Caco-2 (cell line): ENCODE results near the gene TBX4. TPM values are rescaled to one million over a fixed set of nuclear protein-coding genes. Genes with fewer than 3 reads are reported as not detected.

Source experiments
- BruUV-seq: library from RNA; stranded (reverse); fragments of 400-500 nt; replicated peaks from 2 replicates; lab custom pipeline; 2021; lab: Mats Ljungman, UMichigan
- CTCF ChIA-PET: fragments of 300-600 bp; sonication (Branson Sonifier 250); formaldehyde crosslinking; loops from one replicate; lab custom pipeline; 2022; ENCODE audit warnings: antibody characterized with exemption; lab: Charles Lee
- POLR2A ChIA-PET: fragments of 300-600 bp; sonication (Branson Sonifier 250); formaldehyde crosslinking; loops from one replicate; lab custom pipeline; 2022; ENCODE audit warnings: antibody characterized with exemption; lab: Charles Lee
- DNase-seq, 2 experiments: peaks; one replicate each; pipeline versions ENCODE4 v3.0.0 to v3.0.0-alpha.2; 2020 to 2022
- H3K27me3 ChIP-seq: replicated peaks from 2 replicates; pipeline ENCODE4 v1.6.0; 2011; ENCODE audit warnings: low read length; ENCODE audit not compliant: control insufficient read depth, insufficient read depth
- H3K36me3 ChIP-seq: 2 replicates; pipeline ENCODE4 v1.5.1; 2011; ENCODE audit warnings: low read length; ENCODE audit not compliant: control insufficient read depth, insufficient read depth
- H3K4me1 ChIP-seq: fragments of 250-450 bp; sonication (Bioruptor Pico); 2 replicates; pipeline ENCODE4 v1.5.1; 2020; ENCODE audit warnings: mild to moderate bottlenecking
- H3K4me3 ChIP-seq: 2 replicates; pipeline ENCODE4 v1.5.1; 2011; ENCODE audit warnings: low read depth, mild to moderate bottlenecking, control low read depth, low read length
- H3K9me3 ChIP-seq: fragments of 250-450 bp; sonication (Bioruptor Pico); 2 replicates; pipeline ENCODE4 v1.5.1; 2020; ENCODE audit warnings: mild to moderate bottlenecking, moderate library complexity
- H3K27ac Mint-ChIP-seq: one replicate; pipeline ENCODE4 v1.8.0; 2022; ENCODE audit warnings: mixed read lengths; ENCODE audit not compliant: unreplicated experiment
- H3K27me3 Mint-ChIP-seq: one replicate; pipeline ENCODE4 v1.8.0; 2022; ENCODE audit warnings: mixed read lengths; ENCODE audit not compliant: insufficient read depth, unreplicated experiment
- H3K36me3 Mint-ChIP-seq: one replicate; pipeline ENCODE4 v1.8.0; 2022; ENCODE audit warnings: mild to moderate bottlenecking, mixed read lengths; ENCODE audit not compliant: insufficient read depth, unreplicated experiment
- H3K4me1 Mint-ChIP-seq: one replicate; pipeline ENCODE4 v1.8.0; 2022; ENCODE audit warnings: low read depth, mixed read lengths; ENCODE audit not compliant: unreplicated experiment
- H3K4me3 Mint-ChIP-seq: one replicate; pipeline ENCODE4 v1.8.0; 2022; ENCODE audit warnings: mild to moderate bottlenecking, moderate library complexity, mixed read lengths; ENCODE audit not compliant: unreplicated experiment
- H3K9me3 Mint-ChIP-seq: one replicate; pipeline ENCODE4 v1.8.0; 2022; ENCODE audit warnings: mixed read lengths; ENCODE audit not compliant: unreplicated experiment
- intact Hi-C: fragments of 100-400 bp; cut with micrococcal nuclease; formaldehyde crosslinking; loops from one replicate; pipeline ENCODE4 v1.10.0; 2022; ENCODE audit not compliant: unreplicated experiment
- total RNA-seq: library from RNA; stranded (reverse); gene quantifications from 2 replicates; pipeline ENCODE4 v1.2.3, GENCODE V29; 2022
- TF ChIP-seq, protein P1 (sequence below), 2 experiments: fragments of 200-600 bp in 1 of 2; IDR thresholded peaks; 1 replicate in 1 of 2; 2 replicates in 1 of 2; pipeline versions ENCODE4 v1.5.1 to v1.8.0; 2011 to 2022; ENCODE audit warnings: antibody characterized with exemption in 1 of 2, control low read depth in 1 of 2, inconsistent platforms in 1 of 2, low read depth in 1 of 2, low read length in 1 of 2, mild to moderate bottlenecking in 1 of 2, moderate library complexity in 1 of 2; ENCODE audit not compliant: insufficient read depth in 1 of 2, severe bottlenecking in 1 of 2, unreplicated experiment in 1 of 2

TBX4 gene
- total RNA-seq, 1 experiment from 2014 or later, result 2.5 TPM

GRCh38 chr17:61459142-61459809, 7.1 kb downstream of the TBX4 start:
- DNase-seq, result no peak
- TF ChIP-seq, protein P1, sequence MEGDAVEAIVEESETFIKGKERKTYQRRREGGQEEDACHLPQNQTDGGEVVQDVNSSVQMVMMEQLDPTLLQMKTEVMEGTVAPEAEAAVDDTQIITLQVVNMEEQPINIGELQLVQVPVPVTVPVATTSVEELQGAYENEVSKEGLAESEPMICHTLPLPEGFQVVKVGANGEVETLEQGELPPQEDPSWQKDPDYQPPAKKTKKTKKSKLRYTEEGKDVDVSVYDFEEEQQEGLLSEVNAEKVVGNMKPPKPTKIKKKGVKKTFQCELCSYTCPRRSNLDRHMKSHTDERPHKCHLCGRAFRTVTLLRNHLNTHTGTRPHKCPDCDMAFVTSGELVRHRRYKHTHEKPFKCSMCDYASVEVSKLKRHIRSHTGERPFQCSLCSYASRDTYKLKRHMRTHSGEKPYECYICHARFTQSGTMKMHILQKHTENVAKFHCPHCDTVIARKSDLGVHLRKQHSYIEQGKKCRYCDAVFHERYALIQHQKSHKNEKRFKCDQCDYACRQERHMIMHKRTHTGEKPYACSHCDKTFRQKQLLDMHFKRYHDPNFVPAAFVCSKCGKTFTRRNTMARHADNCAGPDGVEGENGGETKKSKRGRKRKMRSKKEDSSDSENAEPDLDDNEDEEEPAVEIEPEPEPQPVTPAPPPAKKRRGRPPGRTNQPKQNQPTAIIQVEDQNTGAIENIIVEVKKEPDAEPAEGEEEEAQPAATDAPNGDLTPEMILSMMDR (IDR thresholded peaks at IDR 0.05; ENCODE audit: insufficient read depth in 1 of 2, low read depth in 1 of 2, low read length in 1 of 2, severe bottlenecking in 1 of 2, unreplicated experiment in 1 of 2), result no peak
- ChIA-PET POLR2A (no interaction called here), CTCF (no interaction called here)
- no peaks in the 10 kb centered on the region for H3K27me3 Mint-ChIP-seq
- H3K4me3 Mint-ChIP-seq, result peak overlapping the region; percentile 11
- intact Hi-C loops, result no loop called here
- Histone ChIP-seq H3K27me3 (no peaks in the 10 kb centered on the region), H3K36me3 (no peaks in the 10 kb centered on the region), H3K4me1 (peaks cover 66% of the 10 kb centered on the region), H3K9me3 (peaks cover 5% of the 10 kb centered on the region), H3K4me3 (no peak overlapping the region)
- peaks cover 18% of the 10 kb centered on the region for H3K36me3 Mint-ChIP-seq
- BruUV-seq, result no TSS peak
- peaks cover 52% of the 10 kb centered on the region for H3K4me1 Mint-ChIP-seq
- H3K27ac Mint-ChIP-seq, result peak overlapping the region; percentile 72
- H3K9me3 Mint-ChIP-seq, result peaks cover 2% of the 10 kb centered on the region

DNA sequence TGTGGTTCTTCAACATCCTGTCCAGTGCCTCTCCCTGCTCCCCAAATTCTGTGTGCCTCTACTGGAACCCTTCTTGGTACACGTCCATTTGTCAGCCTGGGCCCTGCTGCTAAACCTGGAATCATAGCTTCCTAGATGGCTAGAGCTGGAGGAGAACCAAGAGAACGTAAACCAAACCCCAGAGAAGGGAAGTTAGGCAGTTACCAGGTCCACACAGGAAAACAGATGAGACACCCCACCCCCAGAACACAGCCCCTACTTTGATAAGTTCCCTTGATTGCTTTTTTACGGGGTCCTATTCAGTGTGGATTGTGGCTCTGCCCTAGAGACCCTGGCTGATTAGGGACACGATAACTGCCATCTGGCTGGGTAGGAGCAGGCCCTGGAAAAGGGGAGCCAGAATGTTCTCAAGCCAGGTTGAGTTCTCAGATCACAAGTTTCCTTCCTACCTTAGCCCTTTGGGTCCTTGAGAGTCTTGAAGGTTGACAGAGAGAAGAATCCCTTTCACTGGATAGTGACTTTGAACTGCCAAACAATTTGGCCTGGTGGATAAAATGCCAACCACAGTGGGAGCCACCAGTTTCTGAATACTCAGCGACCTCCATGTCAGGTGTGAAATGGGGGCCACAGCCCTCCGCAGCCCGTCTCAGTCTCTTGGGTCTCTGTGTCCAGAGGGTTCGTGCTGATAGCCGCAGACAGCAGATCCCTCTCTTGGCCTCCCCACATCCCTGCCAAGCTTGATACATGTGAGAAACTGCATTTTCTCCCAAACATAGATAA, 7.9 kb downstream of the TBX4 start:
- Histone ChIP-seq H3K9me3 (no peaks in the 10 kb centered on the region), H3K4me3 (no peak overlapping the region), H3K36me3 (no peaks in the 10 kb centered on the region), H3K4me1 (peaks cover 66% of the 10 kb centered on the region), H3K27me3 (no peaks in the 10 kb centered on the region)
- ChIA-PET POLR2A (no interaction called here), CTCF (no interaction called here)
- Mint-ChIP-seq H3K27ac (peak overlapping the region; percentile 72), H3K27me3 (no peaks in the 10 kb centered on the region), H3K36me3 (peaks cover 18% of the 10 kb centered on the region), H3K4me1 (peaks cover 54% of the 10 kb centered on the region), H3K9me3 (no peaks in the 10 kb centered on the region), H3K4me3 (peak overlapping the region; percentile 72)
- TF ChIP-seq, protein P1 (IDR thresholded peaks at IDR 0.05; ENCODE audit: insufficient read depth in 1 of 2, low read depth in 1 of 2, low read length in 1 of 2, severe bottlenecking in 1 of 2, unreplicated experiment in 1 of 2), result no peak
- DNase-seq, result no peak
- intact Hi-C loops, result loop anchor here (2.0 kb wide), 2 partner anchors 43 to 91 kb away; no protein-coding TSS in a partner anchor
- TSS peak; percentile 46 for BruUV-seq

GRCh38 chr17:61460796-61461585, 8.8 kb downstream of the TBX4 start:
- Histone ChIP-seq H3K27me3 (no peaks in the 10 kb centered on the region), H3K4me3 (peak overlapping the region; percentile 37), H3K4me1 (peaks cover 64% of the 10 kb centered on the region), H3K9me3 (no peaks in the 10 kb centered on the region), H3K36me3 (no peaks in the 10 kb centered on the region)
- H3K27me3 Mint-ChIP-seq, result no peaks in the 10 kb centered on the region
- POLR2A ChIA-PET, result interaction anchor here (0.7 to 1.4 kb wide), 3 partner anchors 36 to 51 kb away, joined by 3 to 5 read pairs (median 3); no protein-coding TSS in a partner anchor
- TF ChIP-seq, protein P1 (IDR thresholded peaks at IDR 0.05; ENCODE audit: insufficient read depth in 1 of 2, low read depth in 1 of 2, low read length in 1 of 2, severe bottlenecking in 1 of 2, unreplicated experiment in 1 of 2), result no peak
- intact Hi-C loops, result loop anchor here (1.0 to 2.0 kb wide), 5 partner anchors 29 to 90 kb away; no protein-coding TSS in a partner anchor
- H3K36me3 Mint-ChIP-seq, result peaks cover 18% of the 10 kb centered on the region
- peaks cover 55% of the 10 kb centered on the region for H3K4me1 Mint-ChIP-seq
- H3K27ac Mint-ChIP-seq, result peak overlapping the region; percentile 72
- peak; percentile 85 to 89 for DNase-seq
- no peaks in the 10 kb centered on the region for H3K9me3 Mint-ChIP-seq
- BruUV-seq, result no TSS peak
- peak overlapping the region; percentile 72 for H3K4me3 Mint-ChIP-seq
- CTCF ChIA-PET, result interaction anchor here (0.6 to 1.5 kb wide), 4 partner anchors 33 to 870 kb away, joined by 3 to 5 read pairs (median 4); no protein-coding TSS in a partner anchor
